HG03175 (cell line): Measurements from ENCODE around the gene CGB8.

Source experiments
- ATAC-seq: cut with Tn5 transposase; IDR thresholded peaks from one replicate; pipeline ENCODE4 v1.9.1; 2021; ENCODE audit warnings: mild to moderate bottlenecking, moderate library complexity; ENCODE audit not compliant: unreplicated experiment

The CGB8 gene

DNA sequence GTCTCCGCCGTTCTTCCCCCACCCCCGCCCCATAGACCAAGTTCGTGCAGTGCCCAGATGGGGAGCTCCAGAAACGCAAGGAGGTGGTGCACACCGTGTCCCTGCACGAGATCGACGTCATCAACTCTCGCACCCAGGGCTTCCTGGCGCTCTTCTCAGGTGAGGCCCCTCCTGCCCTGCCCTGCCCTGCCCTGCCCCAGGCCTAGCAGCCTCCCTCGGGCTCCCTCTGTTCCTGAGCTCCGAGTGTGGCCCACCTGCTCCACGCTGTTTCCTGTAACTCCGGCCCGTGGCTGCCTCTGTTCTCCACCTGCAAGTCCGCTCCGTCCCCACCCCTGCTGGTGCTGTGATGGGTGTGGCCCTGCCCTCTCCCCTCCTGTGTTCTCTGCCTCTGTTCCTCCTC, 38.5 kb downstream of the CGB8 start:
- ATAC-seq = no peak

DNA sequence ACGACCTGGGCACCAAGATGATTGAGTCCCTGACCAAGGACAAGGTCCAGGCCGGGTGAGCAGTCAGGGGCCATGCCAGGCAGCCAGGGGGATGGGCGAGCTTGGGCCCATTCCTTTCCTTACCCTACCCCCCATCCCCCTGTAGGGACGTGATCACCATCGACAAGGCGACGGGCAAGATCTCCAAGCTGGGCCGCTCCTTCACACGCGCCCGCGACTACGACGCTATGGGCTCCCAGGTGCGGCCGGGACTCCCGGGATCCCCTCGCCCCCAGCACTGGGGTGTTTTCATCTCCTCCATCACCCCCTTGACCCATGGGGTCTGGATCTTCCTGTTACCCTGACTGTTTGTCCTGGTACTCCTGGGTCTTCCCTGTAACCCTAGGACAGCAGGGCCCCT, 39.1 kb downstream of the CGB8 start:
- no peak for ATAC-seq

DNA sequence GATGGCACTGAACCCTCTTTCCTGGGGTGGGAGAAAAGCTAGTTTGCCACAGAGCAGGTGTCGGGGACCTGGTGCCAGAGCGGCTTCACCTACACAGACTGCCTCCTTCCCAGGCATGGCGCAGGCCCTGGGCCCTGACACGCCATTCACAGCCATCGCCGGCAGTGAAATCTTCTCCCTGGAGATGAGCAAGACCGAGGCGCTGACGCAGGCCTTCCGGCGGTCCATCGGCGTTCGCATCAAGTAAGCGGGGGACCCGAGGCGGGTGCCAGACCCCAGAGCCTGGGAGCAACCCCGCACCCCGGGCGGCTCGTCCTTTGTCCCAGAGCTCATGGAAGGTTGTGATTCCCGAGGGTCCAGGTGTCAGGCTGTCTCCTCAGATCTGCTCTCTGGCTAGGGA, 42.0 kb downstream of the CGB8 start:
- ATAC-seq = no peak

DNA sequence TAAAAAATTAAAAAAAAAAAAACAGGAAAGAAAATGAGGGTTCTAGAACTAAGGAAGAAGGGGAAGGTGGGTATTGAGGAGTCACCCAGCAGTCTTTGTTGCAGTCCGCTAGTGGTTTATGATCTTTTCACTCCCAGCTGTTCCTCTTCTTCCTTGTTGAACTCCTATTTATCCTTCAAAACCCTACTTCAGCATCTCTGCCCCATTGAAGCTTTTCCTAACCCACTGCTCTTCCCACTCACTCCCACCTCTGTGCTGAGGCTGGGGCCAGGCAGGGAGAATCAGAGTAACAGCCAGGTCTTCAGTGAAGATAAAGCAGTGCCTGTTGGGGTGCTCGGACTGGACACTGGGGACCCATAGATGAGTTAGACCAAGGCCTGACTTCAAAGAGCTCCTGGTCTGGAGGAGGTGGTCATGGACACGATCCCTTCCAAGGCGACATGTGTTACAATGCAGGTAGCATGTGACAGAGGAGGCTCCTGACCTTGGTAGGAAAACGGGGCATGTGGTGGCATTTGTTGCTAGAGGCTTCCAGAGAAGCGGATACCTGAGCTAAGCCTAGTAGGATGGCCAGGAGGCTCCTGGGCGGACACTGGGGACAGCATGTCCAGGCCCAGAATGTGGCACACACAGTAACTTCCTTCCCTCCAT, 43.8 kb downstream of the CGB8 start:
- no peak for ATAC-seq

DNA sequence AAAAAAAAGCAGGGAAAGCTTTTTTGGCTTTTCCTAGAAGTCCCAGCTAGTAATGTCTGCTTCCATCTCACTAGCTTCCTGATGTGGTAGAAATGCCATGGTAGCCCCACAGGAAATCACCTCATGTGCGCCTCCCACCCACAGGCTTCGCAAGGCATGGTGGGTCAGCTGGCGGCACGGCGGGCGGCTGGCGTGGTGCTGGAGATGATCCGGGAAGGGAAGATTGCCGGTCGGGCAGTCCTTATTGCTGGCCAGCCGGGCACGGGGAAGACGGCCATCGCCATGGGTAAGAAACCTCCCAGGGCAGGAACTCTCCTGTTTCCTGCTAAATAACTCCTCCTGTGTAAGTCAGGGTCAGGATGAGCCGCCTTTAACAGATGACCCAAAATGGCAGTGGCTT, 44.8 kb downstream of the CGB8 start:
- no peak for ATAC-seq

DNA sequence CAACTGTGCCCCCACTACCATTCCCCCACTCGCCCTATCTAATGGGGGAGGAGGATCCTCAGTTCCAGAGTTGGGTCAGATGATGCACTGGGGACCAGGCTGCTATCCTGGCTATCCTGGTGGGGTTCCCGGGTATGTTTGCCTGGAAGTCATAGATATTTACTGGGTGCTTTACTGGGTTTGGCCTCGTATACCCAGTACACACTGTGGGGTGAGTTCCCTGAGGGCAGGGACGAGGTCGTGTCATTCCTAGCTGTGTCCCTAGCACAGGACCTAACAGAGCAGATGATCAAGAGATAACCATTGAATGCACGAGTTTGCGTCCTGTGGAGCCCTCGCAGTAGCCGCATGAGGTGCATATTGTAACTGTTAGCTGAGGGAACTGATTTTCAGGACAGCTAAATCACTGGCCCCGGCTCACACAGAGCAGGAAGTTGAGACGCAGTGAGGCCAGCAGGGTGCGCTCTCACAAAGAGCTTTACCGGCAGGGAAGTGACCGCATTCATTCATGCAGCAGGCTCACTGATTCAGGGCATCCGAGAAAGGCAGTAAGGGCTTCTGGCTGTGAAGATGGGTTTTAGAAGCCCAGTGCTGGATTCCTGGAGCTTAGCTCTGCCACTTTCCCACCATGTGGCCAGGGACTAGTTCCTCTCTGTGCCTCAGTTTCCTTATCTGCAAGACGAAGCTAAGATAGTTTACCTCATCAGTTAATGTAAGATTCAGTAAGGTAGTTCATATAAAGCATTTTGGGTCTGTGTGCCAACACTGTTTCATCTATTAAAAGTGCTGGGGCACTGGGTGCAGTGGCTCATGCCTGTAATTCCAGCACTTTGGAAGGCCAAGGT, 49.2 kb downstream of the CGB8 start:
- ATAC-seq = no peak

DNA sequence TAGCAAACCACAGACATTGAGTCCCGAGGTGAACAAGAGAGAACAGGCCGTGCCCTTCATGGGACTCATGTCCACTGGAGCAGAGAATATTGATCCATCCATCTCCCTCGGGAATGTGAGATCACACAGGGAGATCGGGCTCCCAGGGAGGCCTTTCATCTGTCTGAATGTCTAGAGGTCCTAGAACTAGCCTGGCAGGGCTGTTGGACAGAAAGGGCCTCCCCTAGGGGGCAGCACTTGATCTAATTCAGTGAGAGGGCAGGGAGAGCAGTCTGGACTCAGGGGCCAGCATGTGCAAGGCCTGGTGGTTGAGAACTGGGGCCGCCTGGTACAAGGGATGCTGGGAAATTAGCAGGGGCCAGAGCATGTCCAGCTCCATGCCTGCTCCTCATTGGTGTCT, 50.9 kb downstream of the CGB8 start:
- ATAC-seq = no peak
